Brain microvascular endothelial cell (primary cell): ENCODE data around the gene EOGT.

Source experiments
- DNase-seq: peaks from one replicate; pipeline ENCODE4 v3.0.0-alpha.2; 2020
- H3K27ac ChIP-seq: fragments of 250-450 bp; sonication (Bioruptor Pico); 2 replicates; pipeline ENCODE4 v1.5.1; 2020; ENCODE audit warnings: mild to moderate bottlenecking, moderate library complexity
- H3K27me3 ChIP-seq: fragments of 250-450 bp; sonication (Bioruptor Pico); replicated peaks from 2 replicates; pipeline ENCODE4 v1.5.1; 2020; ENCODE audit warnings: mild to moderate bottlenecking
- H3K36me3 ChIP-seq: fragments of 250-450 bp; sonication (Bioruptor Pico); replicated peaks from 2 replicates; pipeline ENCODE4 v1.5.1; 2020; ENCODE audit warnings: mild to moderate bottlenecking
- H3K4me3 ChIP-seq: 2 replicates; pipeline ENCODE4 v1.5.1; 2011; ENCODE audit warnings: low read depth, mild to moderate bottlenecking, control low read depth, low read length, moderate library complexity
- in situ Hi-C: cut with HindIII; loops from 2 replicates; pipeline ENCODE4 v1.10.0; 2017; ENCODE audit warnings: low sequenced_read_pairs, low pct_ligation_motif_present
- TF ChIP-seq, protein P1 (sequence below): IDR thresholded peaks from 2 replicates; pipeline ENCODE4 v1.5.1; 2011; ENCODE audit warnings: low read depth, mild to moderate bottlenecking, moderate library complexity, low read length, control low read depth, inconsistent platforms; ENCODE audit errors: missing control alignments

EOGT gene

GRCh38 chr3:68986496-68987208, 26.8 kb downstream of the EOGT start:
- Histone ChIP-seq H3K27me3 (no peaks in the 10 kb centered on the region), H3K36me3 (peaks cover 41% of the 10 kb centered on the region), H3K4me3 (no peak overlapping the region), H3K27ac (no peak overlapping the region)
- in situ Hi-C loops, result no loop called here
- no peak for DNase-seq
- TF ChIP-seq, protein P1, sequence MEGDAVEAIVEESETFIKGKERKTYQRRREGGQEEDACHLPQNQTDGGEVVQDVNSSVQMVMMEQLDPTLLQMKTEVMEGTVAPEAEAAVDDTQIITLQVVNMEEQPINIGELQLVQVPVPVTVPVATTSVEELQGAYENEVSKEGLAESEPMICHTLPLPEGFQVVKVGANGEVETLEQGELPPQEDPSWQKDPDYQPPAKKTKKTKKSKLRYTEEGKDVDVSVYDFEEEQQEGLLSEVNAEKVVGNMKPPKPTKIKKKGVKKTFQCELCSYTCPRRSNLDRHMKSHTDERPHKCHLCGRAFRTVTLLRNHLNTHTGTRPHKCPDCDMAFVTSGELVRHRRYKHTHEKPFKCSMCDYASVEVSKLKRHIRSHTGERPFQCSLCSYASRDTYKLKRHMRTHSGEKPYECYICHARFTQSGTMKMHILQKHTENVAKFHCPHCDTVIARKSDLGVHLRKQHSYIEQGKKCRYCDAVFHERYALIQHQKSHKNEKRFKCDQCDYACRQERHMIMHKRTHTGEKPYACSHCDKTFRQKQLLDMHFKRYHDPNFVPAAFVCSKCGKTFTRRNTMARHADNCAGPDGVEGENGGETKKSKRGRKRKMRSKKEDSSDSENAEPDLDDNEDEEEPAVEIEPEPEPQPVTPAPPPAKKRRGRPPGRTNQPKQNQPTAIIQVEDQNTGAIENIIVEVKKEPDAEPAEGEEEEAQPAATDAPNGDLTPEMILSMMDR, result no peak

GRCh38 chr3:68985146-68985790, 28.2 kb downstream of the EOGT start:
- Histone ChIP-seq H3K4me3 (no peak overlapping the region), H3K27me3 (no peaks in the 10 kb centered on the region), H3K27ac (no peak overlapping the region), H3K36me3 (peaks cover 53% of the 10 kb centered on the region)
- no peak for DNase-seq
- TF ChIP-seq, protein P1, result no peak
- in situ Hi-C loops, result no loop called here

DNA sequence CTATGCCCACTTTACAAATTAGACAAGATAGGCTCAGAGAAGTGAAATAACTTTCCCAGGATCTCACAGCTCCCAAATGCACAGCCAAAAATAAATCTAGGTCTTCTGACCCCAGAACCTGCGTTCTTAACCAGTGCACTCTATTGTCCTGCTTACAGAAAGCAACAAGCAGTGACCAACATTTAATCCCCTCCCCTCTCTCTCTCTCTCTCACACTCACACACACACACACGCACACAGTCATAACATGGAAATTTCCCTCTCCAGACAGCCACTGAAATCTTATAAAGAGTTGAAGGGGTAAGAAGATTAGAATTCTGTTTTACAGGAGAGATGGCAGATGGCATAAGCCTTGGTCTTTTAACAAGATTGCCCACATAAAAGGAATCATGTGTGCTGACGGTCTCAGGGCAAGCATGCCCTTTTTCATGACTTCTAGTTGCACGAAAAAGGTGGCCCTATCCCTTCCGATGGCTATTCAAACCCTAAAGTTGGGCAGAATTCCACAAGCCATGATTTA, 29.4 kb downstream of the EOGT start:
- Histone ChIP-seq H3K27ac (no peak overlapping the region), H3K27me3 (no peaks in the 10 kb centered on the region), H3K36me3 (peaks cover 63% of the 10 kb centered on the region), H3K4me3 (no peak overlapping the region)
- DNase-seq, result no peak
- TF ChIP-seq, protein P1, result no peak
- in situ Hi-C loops, result no loop called here

DNA sequence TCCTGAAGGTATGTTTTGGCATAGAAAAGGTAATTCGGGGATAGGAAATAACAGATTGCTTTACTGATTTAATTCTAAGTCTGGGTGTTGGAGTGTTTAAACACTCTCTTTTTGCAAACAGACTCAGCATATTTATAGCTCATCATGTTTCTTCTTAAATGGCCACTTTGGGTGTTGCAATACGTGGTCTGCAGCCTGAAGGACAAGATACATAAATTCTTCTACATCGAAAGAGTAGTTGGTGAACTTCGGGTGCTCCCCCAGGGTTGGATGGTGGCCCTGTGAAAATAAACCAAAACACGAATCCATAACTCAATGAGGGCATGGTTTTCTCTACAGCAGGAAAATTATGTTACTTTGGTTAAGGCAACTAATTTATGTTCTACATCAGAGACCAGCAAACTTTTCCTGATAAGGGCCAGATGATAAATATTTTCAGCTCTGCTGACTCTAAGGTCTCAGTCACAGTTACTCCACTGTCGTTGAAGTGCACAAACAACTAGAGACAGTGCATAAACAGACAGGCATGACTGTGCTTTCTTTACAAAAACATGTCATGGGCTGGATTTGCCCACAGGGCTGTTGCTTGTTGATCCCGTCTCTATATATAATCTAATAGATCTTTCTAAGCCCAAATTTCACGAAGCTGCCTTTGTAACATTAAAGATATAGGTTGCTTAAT, 35.9 kb downstream of the EOGT start:
- Histone ChIP-seq H3K4me3 (no peak overlapping the region), H3K27ac (no peak overlapping the region), H3K27me3 (no peaks in the 10 kb centered on the region), H3K36me3 (peaks cover 49% of the 10 kb centered on the region)
- in situ Hi-C loops, result no loop called here
- no peak for DNase-seq
- TF ChIP-seq, protein P1, result no peak

DNA sequence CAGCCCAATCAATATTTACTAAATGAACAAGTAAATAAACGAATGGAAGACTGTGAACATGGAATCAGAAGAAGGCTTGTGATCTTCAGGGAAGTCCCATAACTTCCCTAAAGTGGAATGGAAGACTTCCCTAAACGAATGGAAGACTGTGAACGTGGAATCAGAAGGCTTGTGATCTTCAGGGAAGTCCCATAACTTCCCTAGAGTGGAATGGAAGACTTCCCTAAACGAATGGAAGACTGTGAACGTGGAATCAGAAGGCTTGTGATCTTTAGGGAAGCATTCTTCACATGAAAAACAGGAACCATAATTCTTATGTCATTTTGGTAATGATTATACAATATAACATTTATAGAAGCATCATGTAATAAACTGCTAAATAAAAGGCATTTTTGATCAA, 38.8 kb downstream of the EOGT start:
- Histone ChIP-seq H3K36me3 (peaks cover 27% of the 10 kb centered on the region), H3K4me3 (no peak overlapping the region), H3K27ac (no peak overlapping the region), H3K27me3 (no peaks in the 10 kb centered on the region)
- TF ChIP-seq, protein P1, result no peak
- no peak for DNase-seq
- in situ Hi-C loops, result no loop called here
